Naive B cell (primary cell): ENCODE data around the gene HAL. TPM values are rescaled to one million over a fixed set of nuclear protein-coding genes. Genes with fewer than 3 reads are reported as not detected.

Source experiments
- ATAC-seq, 2 donors: fragments of 150-1000 bp; cut with Tn5 transposase; 2 replicates each; pipeline ENCODE4 v1.10.0; 2021; ENCODE audit warnings: low read depth in 2 of 2, mild to moderate bottlenecking in 2 of 2, moderate library complexity in 2 of 2
- DNase-seq: peaks from one replicate; pipeline ENCODE4 v3.0.0; 2022
- H3K27ac Mint-ChIP-seq, 6 donors: one replicate each; pipeline ENCODE4 v1.8.0; 2020 to 2022; ENCODE audit warnings: mild to moderate bottlenecking in 6 of 6, mixed read lengths in 6 of 6, moderate library complexity in 5 of 6, inconsistent platforms in 2 of 6
- H3K27me3 Mint-ChIP-seq, 3 donors: one replicate each; pipeline ENCODE4 v1.8.0; 2021 to 2022; ENCODE audit warnings: mixed read lengths in 3 of 3, mild to moderate bottlenecking in 1 of 3
- H3K36me3 Mint-ChIP-seq, 2 donors: one replicate each; pipeline ENCODE4 v1.8.0; 2020 to 2022; ENCODE audit warnings: mixed read lengths in 2 of 2, inconsistent platforms in 1 of 2, mild to moderate bottlenecking in 1 of 2
- H3K4me1 Mint-ChIP-seq, 3 donors: one replicate each; pipeline ENCODE4 v1.8.0; 2020 to 2022; ENCODE audit warnings: mixed read lengths in 3 of 3, inconsistent platforms in 1 of 3, mild to moderate bottlenecking in 1 of 3, moderate library complexity in 1 of 3
- H3K4me3 Mint-ChIP-seq, 8 donors: one replicate each; pipeline ENCODE4 v1.8.0; 2020 to 2022; ENCODE audit warnings: mild to moderate bottlenecking in 8 of 8, mixed read lengths in 8 of 8, moderate library complexity in 8 of 8, inconsistent platforms in 2 of 8
- H3K9me3 Mint-ChIP-seq, 7 donors: one replicate each; pipeline ENCODE4 v1.8.0; 2020 to 2022; ENCODE audit warnings: mixed read lengths in 7 of 7, mild to moderate bottlenecking in 5 of 7, inconsistent platforms in 2 of 7, moderate library complexity in 1 of 7
- polyA plus RNA-seq, 6 donors: library from polyadenylated mRNA; unstranded; fragments of 300-500 nt; fragmentation: Illumina TruSeq; gene quantifications; one replicate each; pipeline ENCODE4 v1.2.3, GENCODE V29; 2021; ENCODE audit warnings: low read depth in 6 of 6

HAL gene
- polyA plus RNA-seq, 6 donors from 2014 or later = 0.36 to 1.4 (median 0.75) TPM; not detected in 2

- Mint-ChIP-seq H3K27ac (no peak overlapping the region), H3K9me3 (no peaks in the 10 kb centered on the region), H3K36me3 (peaks cover 0 to 4% of the 10 kb centered on the region in 2 donors), H3K27me3 (peaks cover 0 to 26% (median 8%) of the 10 kb centered on the region in 3 donors), H3K4me3 (no peak overlapping the region), H3K4me1 (no peaks in the 10 kb centered on the region)
- ATAC-seq (no peak), DNase-seq (no peak)
Measured at GRCh38 chr12:95959107-95959506, 37.0 kb downstream of the HAL start.

GRCh38 chr12:95956557-95957145, 39.5 kb downstream of the HAL start:
- H3K27ac Mint-ChIP-seq = no peak overlapping the region
- no peak for ATAC-seq

GRCh38 chr12:95955549-95956159, 40.5 kb downstream of the HAL start:
- H3K9me3 Mint-ChIP-seq = peaks cover 0 to 7% (median 0%) of the 10 kb centered on the region in 7 donors
- peaks cover 8 to 35% (median 17%) of the 10 kb centered on the region in 3 donors for H3K27me3 Mint-ChIP-seq
- no peak overlapping the region for H3K27ac Mint-ChIP-seq
- DNase-seq (no peak), ATAC-seq (no peak)
- H3K4me1 Mint-ChIP-seq = no peaks in the 10 kb centered on the region
- peaks cover 0 to 6% of the 10 kb centered on the region in 2 donors for H3K36me3 Mint-ChIP-seq
- no peak overlapping the region for H3K4me3 Mint-ChIP-seq

More at GRCh38 chr12:95956557-95957145, 39.5 kb downstream of the HAL start:
- Mint-ChIP-seq H3K4me1 (no peaks in the 10 kb centered on the region), H3K36me3 (peaks cover 0 to 4% of the 10 kb centered on the region in 2 donors), H3K9me3 (no peaks in the 10 kb centered on the region), H3K4me3 (no peak overlapping the region), H3K27me3 (peaks cover 0 to 33% (median 12%) of the 10 kb centered on the region in 3 donors)
- no peak for DNase-seq

GRCh38 chr12:95953000-95953399, 43.1 kb downstream of the HAL start:
- DNase-seq = no peak
- no peak for ATAC-seq
- peaks cover 0 to 6% of the 10 kb centered on the region in 2 donors for H3K36me3 Mint-ChIP-seq
- H3K27me3 Mint-ChIP-seq = peaks cover 8 to 24% (median 17%) of the 10 kb centered on the region in 3 donors
- no peak overlapping the region for H3K27ac Mint-ChIP-seq
- peaks cover 0 to 7% (median 0%) of the 10 kb centered on the region in 7 donors for H3K9me3 Mint-ChIP-seq
- no peak overlapping the region for H3K4me3 Mint-ChIP-seq
- no peaks in the 10 kb centered on the region for H3K4me1 Mint-ChIP-seq

- Mint-ChIP-seq H3K36me3 (peaks cover 0 to 6% of the 10 kb centered on the region in 2 donors), H3K27me3 (peaks cover 8 to 24% (median 17%) of the 10 kb centered on the region in 3 donors), H3K9me3 (peaks cover 0 to 7% (median 0%) of the 10 kb centered on the region in 7 donors), H3K27ac (no peak overlapping the region), H3K4me1 (no peaks in the 10 kb centered on the region), H3K4me3 (no peak overlapping the region)
- DNase-seq = no peak
- ATAC-seq = no peak
Measured at GRCh38 chr12:95951515-95951914, 44.6 kb downstream of the HAL start.

GRCh38 chr12:95949477-95950206, 46.5 kb downstream of the HAL start:
- Mint-ChIP-seq H3K36me3 (peaks cover 0 to 6% of the 10 kb centered on the region in 2 donors), H3K9me3 (peaks cover 0 to 7% (median 0%) of the 10 kb centered on the region in 7 donors), H3K27me3 (peaks cover 8 to 26% (median 17%) of the 10 kb centered on the region in 3 donors), H3K4me3 (no peak overlapping the region), H3K27ac (no peak overlapping the region), H3K4me1 (no peaks in the 10 kb centered on the region)
- ATAC-seq (no peak), DNase-seq (no peak)

- no peak for DNase-seq
- peak overlapping the region in 7 of 8 donors; percentile 86 to 99 (median 95) for H3K4me3 Mint-ChIP-seq
- no peak for ATAC-seq
- H3K4me1 Mint-ChIP-seq = peaks cover 7 to 11% (median 11%) of the 10 kb centered on the region in 3 donors
- H3K27ac Mint-ChIP-seq = peak overlapping the region in 1 of 6 donors; percentile 7
- no peaks in the 10 kb centered on the region for H3K9me3 Mint-ChIP-seq
- H3K27me3 Mint-ChIP-seq = peaks cover 0 to 8% (median 0%) of the 10 kb centered on the region in 3 donors
- no peaks in the 10 kb centered on the region for H3K36me3 Mint-ChIP-seq
Measured at GRCh38 chr12:95944108-95944704, 51.9 kb downstream of the HAL start.

- peak; percentile 66 to 68 for ATAC-seq
- no peaks in the 10 kb centered on the region for H3K9me3 Mint-ChIP-seq
- peak within 1 kb of the TSS; percentile 55 to 96 (median 92) for H3K27ac Mint-ChIP-seq
- H3K4me3 Mint-ChIP-seq = peak within 1 kb of the TSS; percentile 91 to 99 (median 96)
- DNase-seq = peak; percentile 50
- H3K36me3 Mint-ChIP-seq = no peaks in the 10 kb centered on the region
- H3K27me3 Mint-ChIP-seq = peaks cover 0 to 9% (median 0%) of the 10 kb centered on the region in 3 donors
- peaks cover 7 to 11% (median 11%) of the 10 kb centered on the region in 3 donors for H3K4me1 Mint-ChIP-seq
Measured at GRCh38 chr12:95943330-95943842, 52.8 kb downstream of the HAL start, which contains the start of gene AMDHD1. AMDHD1 (plus strand) TSS chr12:95943331; CDS start chr12:95943399, 68 bp downstream.

- Mint-ChIP-seq H3K4me1 (peaks cover 7 to 11% (median 11%) of the 10 kb centered on the region in 3 donors), H3K9me3 (no peaks in the 10 kb centered on the region), H3K36me3 (no peaks in the 10 kb centered on the region), H3K27ac (peak within 1 kb of the TSS; percentile 55 to 96 (median 92)), H3K4me3 (peak within 1 kb of the TSS; percentile 91 to 99 (median 96)), H3K27me3 (peaks cover 0 to 11% (median 0%) of the 10 kb centered on the region in 3 donors)
- peak; percentile 94 to 95 for ATAC-seq
- DNase-seq = peak; percentile 72
Measured at GRCh38 chr12:95942524-95943329, 53.4 kb downstream of the HAL start, which contains the start of gene CCDC38. CCDC38 (minus strand) TSS chr12:95942614; CDS start chr12:95936509, 6,105 bp downstream.

GRCh38 chr12:95942101-95942523, 54.0 kb downstream of the HAL start:
- ATAC-seq (no peak), DNase-seq (no peak)
- H3K4me3 Mint-ChIP-seq = peak overlapping the region; percentile 91 to 99 (median 96)
- peaks cover 7 to 11% (median 11%) of the 10 kb centered on the region in 3 donors for H3K4me1 Mint-ChIP-seq
- peaks cover 0 to 11% (median 0%) of the 10 kb centered on the region in 3 donors for H3K27me3 Mint-ChIP-seq
- no peaks in the 10 kb centered on the region for H3K9me3 Mint-ChIP-seq
- no peaks in the 10 kb centered on the region for H3K36me3 Mint-ChIP-seq
- peak overlapping the region in 4 of 6 donors; percentile 29 to 91 (median 62) for H3K27ac Mint-ChIP-seq

- Mint-ChIP-seq H3K36me3 (no peaks in the 10 kb centered on the region), H3K4me1 (peaks cover 7 to 11% (median 11%) of the 10 kb centered on the region in 3 donors), H3K27me3 (peaks cover 0 to 5% (median 0%) of the 10 kb centered on the region in 3 donors), H3K27ac (peak overlapping the region in 2 of 6 donors; percentile 20 to 87), H3K4me3 (peak overlapping the region in 2 of 8 donors; percentile 75 to 99), H3K9me3 (no peaks in the 10 kb centered on the region)
- ATAC-seq (no peak), DNase-seq (no peak)
Measured at GRCh38 chr12:95940514-95940913, 55.6 kb downstream of the HAL start.
